Mesenchymal stem cell (in vitro differentiated cells and primary cell): ENCODE data around the gene LAMB4.

Source experiments
- DNase-seq: peaks from one replicate; pipeline ENCODE4 v3.0.0-alpha.2; 2013
- H2AFZ ChIP-seq: one replicate; pipeline ENCODE4 v1.6.1; 2013; ENCODE audit warnings: low read depth, mild to moderate bottlenecking, control low read depth, inconsistent platforms, low read length, moderate library complexity
- H2AK5ac ChIP-seq: 2 replicates; pipeline ENCODE4 v1.6.1; 2013; ENCODE audit warnings: low read length, moderate library complexity, mild to moderate bottlenecking, inconsistent platforms; ENCODE audit not compliant: severe bottlenecking
- H2BK120ac ChIP-seq: one replicate; pipeline ENCODE4 v1.6.1; 2013; ENCODE audit warnings: low read depth, mild to moderate bottlenecking, inconsistent platforms, low read length, moderate library complexity
- H2BK12ac ChIP-seq, 2 experiments: one replicate each; pipeline ENCODE4 v1.6.1; 2013; ENCODE audit warnings: inconsistent platforms in 2 of 2, low read length in 2 of 2, mild to moderate bottlenecking in 2 of 2, moderate library complexity in 2 of 2, control low read depth in 1 of 2
- H2BK15ac ChIP-seq: one replicate; pipeline ENCODE4 v1.6.1; 2013; ENCODE audit warnings: mild to moderate bottlenecking, low read depth, inconsistent platforms; ENCODE audit not compliant: poor library complexity, severe bottlenecking
- H2BK5ac ChIP-seq: 2 replicates; pipeline ENCODE4 v1.6.1; 2013; ENCODE audit warnings: low read depth, mild to moderate bottlenecking, low read length, control low read depth, inconsistent platforms; ENCODE audit not compliant: poor library complexity, severe bottlenecking
- H3K14ac ChIP-seq, 2 experiments: one replicate each; pipeline ENCODE4 v1.6.1; 2013; ENCODE audit warnings: inconsistent platforms in 2 of 2, low read length in 2 of 2, control low read depth in 1 of 2, mild to moderate bottlenecking in 1 of 2, moderate library complexity in 1 of 2
- H3K18ac ChIP-seq, 2 experiments: one replicate each; pipeline ENCODE4 v1.6.1; 2013; ENCODE audit warnings: inconsistent platforms in 2 of 2, low read length in 2 of 2, control low read depth in 1 of 2, low read depth in 1 of 2, mild to moderate bottlenecking in 1 of 2
- H3K23ac ChIP-seq, 2 experiments: one replicate each; pipeline ENCODE4 v1.6.1; 2013; ENCODE audit warnings: inconsistent platforms in 2 of 2, low read length in 2 of 2, mild to moderate bottlenecking in 2 of 2, moderate library complexity in 2 of 2, control low read depth in 1 of 2
- H3K27ac ChIP-seq: 2 replicates; pipeline ENCODE4 v1.5.1; 2013; ENCODE audit warnings: mild to moderate bottlenecking, moderate library complexity, low read length, control low read depth, inconsistent platforms; ENCODE audit not compliant: poor library complexity, severe bottlenecking
- H3K27me3 ChIP-seq, 2 experiments: 2 replicates each; pipeline versions ENCODE4 v1.6.1 to v1.7.0; 2013; ENCODE audit warnings: low read length in 2 of 2, mild to moderate bottlenecking in 2 of 2, moderate library complexity in 2 of 2, control low read depth in 1 of 2, inconsistent platforms in 1 of 2; ENCODE audit not compliant: control insufficient read depth in 1 of 2, insufficient read depth in 1 of 2
- H3K36me3 ChIP-seq, 2 experiments: 2 replicates each; pipeline versions ENCODE4 v1.6.1 to v1.7.0; 2013; ENCODE audit warnings: low read length in 2 of 2, control low read depth in 1 of 2, inconsistent platforms in 1 of 2, low read depth in 1 of 2, mild to moderate bottlenecking in 1 of 2; ENCODE audit not compliant: insufficient read depth in 2 of 2, control insufficient read depth in 1 of 2
- H3K4ac ChIP-seq, 2 experiments: one replicate each; pipeline ENCODE4 v1.6.1; 2013; ENCODE audit warnings: inconsistent platforms in 2 of 2, low read length in 2 of 2, mild to moderate bottlenecking in 2 of 2, moderate library complexity in 2 of 2, control low read depth in 1 of 2, low read depth in 1 of 2
- H3K4me1 ChIP-seq: 2 replicates; pipeline ENCODE4 v1.6.1; 2013; ENCODE audit warnings: low read depth, low read length, control low read depth; ENCODE audit not compliant: control insufficient read depth, insufficient read depth
- H3K4me2 ChIP-seq: 2 replicates; pipeline ENCODE4 v1.6.1; 2013; ENCODE audit warnings: low read length, mild to moderate bottlenecking, inconsistent platforms; ENCODE audit not compliant: poor library complexity, severe bottlenecking
- H3K4me3 ChIP-seq, 2 experiments: 2 replicates each; pipeline versions ENCODE4 v1.5.1 to v1.7.0; 2013; ENCODE audit warnings: low read length in 2 of 2, mild to moderate bottlenecking in 2 of 2, control low read depth in 1 of 2, low read depth in 1 of 2; ENCODE audit not compliant: insufficient read depth in 1 of 2
- H3K79me1 ChIP-seq: replicated peaks from 2 replicates; pipeline ENCODE4 v1.6.1; 2013; ENCODE audit warnings: mild to moderate bottlenecking, control low read depth, low read length, inconsistent platforms; ENCODE audit not compliant: poor library complexity, severe bottlenecking
- H3K9ac ChIP-seq: 2 replicates; pipeline ENCODE4 v1.7.0; 2013; ENCODE audit warnings: mild to moderate bottlenecking, low read length, moderate library complexity
- H3K9me3 ChIP-seq: 2 replicates; pipeline ENCODE4 v1.7.0; 2013; ENCODE audit warnings: mild to moderate bottlenecking, low read length; ENCODE audit not compliant: control insufficient read depth
- H4K8ac ChIP-seq: one replicate; pipeline ENCODE4 v1.6.1; 2013; ENCODE audit warnings: inconsistent platforms, mild to moderate bottlenecking, low read length, moderate library complexity
- H4K91ac ChIP-seq: one replicate; pipeline ENCODE4 v1.6.1; 2013; ENCODE audit warnings: mild to moderate bottlenecking, low read length, inconsistent platforms
- WGBS: methylation state at CpG from one replicate; pipeline ENCODE4 v1.1.7; 2013; ENCODE audit warnings: mixed read lengths; 5-methylcytosine and 5-hydroxymethylcytosine counted together

Gene LAMB4

DNA sequence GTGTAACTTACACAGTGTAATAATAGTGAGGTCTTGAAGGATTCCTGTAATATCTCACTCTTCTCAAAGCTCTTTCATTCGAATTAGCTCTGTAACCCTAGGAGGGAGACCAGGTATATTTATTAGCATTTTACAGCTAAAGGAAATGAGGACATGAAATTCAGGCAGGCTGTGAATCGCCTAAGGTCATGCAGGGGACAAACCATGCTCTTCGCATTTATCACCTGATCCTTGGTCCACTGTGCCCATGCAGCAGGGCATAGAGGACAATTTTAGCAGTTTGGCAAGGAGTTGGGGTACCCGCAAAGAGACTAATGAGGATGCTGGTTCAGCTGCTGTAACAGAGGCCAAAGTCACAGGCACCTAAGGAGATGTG lies 112.4 kb downstream of the LAMB4 start:
- Histone ChIP-seq H3K9ac (no peak overlapping the region), H3K4me2 (no peak overlapping the region), H2BK120ac (no peak overlapping the region), H3K9me3 (no peaks in the 10 kb centered on the region), H3K27ac (no peak overlapping the region), H3K27me3 (no peaks in the 10 kb centered on the region), H3K79me1 (peaks cover under 1% of the 10 kb centered on the region), H2BK5ac (no peak overlapping the region), H3K18ac (peak overlapping the region in 1 of 2 experiments; percentile 16), H3K36me3 (no peaks in the 10 kb centered on the region), H3K4me3 (no peak overlapping the region), H2AFZ (no peak overlapping the region), H3K14ac (no peak overlapping the region), H3K4ac (no peak overlapping the region), H3K4me1 (peaks cover 8% of the 10 kb centered on the region), H2AK5ac (no peak overlapping the region), H4K8ac (no peak overlapping the region), H4K91ac (no peak overlapping the region), H3K23ac (no peak overlapping the region), H2BK12ac (no peak overlapping the region), H2BK15ac (no peak overlapping the region)
- DNase-seq: no peak
- 83% methylated on average over 4 of the region's 4 CpGs for WGBS

DNA sequence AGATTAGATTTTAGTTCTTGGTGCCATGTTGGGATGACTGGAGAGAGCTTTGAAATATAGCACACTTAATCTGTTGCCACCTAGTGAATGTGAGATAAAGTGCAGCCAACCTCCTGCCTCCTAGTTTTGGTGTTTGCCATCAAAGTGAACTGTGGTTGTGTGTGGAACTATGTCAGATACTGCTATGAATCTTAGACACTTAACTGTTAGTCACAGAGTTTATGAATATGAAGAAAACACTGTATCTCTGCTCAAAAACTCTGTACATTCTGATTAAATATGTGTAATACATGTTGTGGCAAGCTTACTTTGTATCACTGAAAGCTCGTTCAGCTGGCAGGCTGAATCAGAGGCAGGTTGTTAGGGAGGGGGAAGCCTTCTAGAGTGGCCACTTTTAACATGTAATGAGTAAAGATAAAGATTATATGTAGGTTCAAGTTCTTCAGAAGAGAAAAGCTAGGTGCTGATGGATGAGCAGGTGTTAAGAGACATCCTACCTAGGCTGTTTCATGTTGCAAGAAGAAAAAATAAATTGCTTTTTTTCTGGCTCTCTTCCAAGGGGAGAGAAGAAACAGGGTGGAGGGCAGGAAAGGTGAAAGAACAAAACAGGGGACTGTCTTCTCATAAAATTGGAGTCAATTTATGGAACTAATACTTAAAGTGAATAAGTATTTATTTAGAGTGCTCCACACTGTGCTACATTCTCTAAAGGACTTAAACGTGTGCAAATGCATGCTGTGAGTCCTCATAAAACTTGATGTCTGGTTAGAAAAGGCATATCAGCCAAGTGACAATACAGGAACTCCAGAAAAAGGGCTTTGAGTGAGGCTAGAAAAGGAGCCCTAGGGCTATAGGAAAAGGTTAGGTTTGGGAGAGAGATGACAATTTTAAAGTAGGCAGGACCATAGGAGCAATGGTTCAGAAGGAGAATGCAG lies 113.1 kb downstream of the LAMB4 start:
- 54% methylated on average over 2 of the region's 2 CpGs for WGBS
- H3K23ac ChIP-seq: no peak overlapping the region
- no peak overlapping the region for H3K18ac ChIP-seq

GRCh38 chr7:108015740-108016139 lies 114.4 kb downstream of the LAMB4 start:
- H3K36me3 ChIP-seq: no peaks in the 10 kb centered on the region
- H3K27me3 ChIP-seq: no peaks in the 10 kb centered on the region
- H2AK5ac ChIP-seq: no peak overlapping the region
- peaks cover 11% of the 10 kb centered on the region for H3K4me1 ChIP-seq
- peaks cover 1% of the 10 kb centered on the region for H3K79me1 ChIP-seq
- no peaks in the 10 kb centered on the region for H3K9me3 ChIP-seq
- no peak overlapping the region for H4K91ac ChIP-seq
- no peak overlapping the region for H2BK120ac ChIP-seq
- no peak overlapping the region for H3K18ac ChIP-seq
- no peak overlapping the region for H2BK12ac ChIP-seq
- no peak overlapping the region for H3K14ac ChIP-seq
- DNase-seq: no peak
- H3K4me3 ChIP-seq: no peak overlapping the region
- no peak overlapping the region for H2BK15ac ChIP-seq
- no peak overlapping the region for H3K9ac ChIP-seq
- no peak overlapping the region for H3K23ac ChIP-seq
- H4K8ac ChIP-seq: no peak overlapping the region
- 80% methylated on average over 1 of the region's 2 CpGs for WGBS
- H3K27ac ChIP-seq: peak overlapping the region; percentile 96
- H3K4ac ChIP-seq: peak overlapping the region in 1 of 2 experiments; percentile 73
- no peak overlapping the region for H3K4me2 ChIP-seq
- H2AFZ ChIP-seq: no peak overlapping the region
- peak overlapping the region; percentile 85 for H2BK5ac ChIP-seq

More for the DNA sequence above, 113.1 kb downstream of the LAMB4 start:
- no peak overlapping the region for H2AK5ac ChIP-seq
- no peaks in the 10 kb centered on the region for H3K36me3 ChIP-seq
- no peak overlapping the region for H2AFZ ChIP-seq
- no peak overlapping the region for H4K91ac ChIP-seq
- no peak overlapping the region for H2BK120ac ChIP-seq
- no peak overlapping the region for H2BK5ac ChIP-seq
- H2BK15ac ChIP-seq: no peak overlapping the region
- H4K8ac ChIP-seq: no peak overlapping the region
- no peaks in the 10 kb centered on the region for H3K9me3 ChIP-seq
- no peak overlapping the region for H3K4me3 ChIP-seq
- H3K27me3 ChIP-seq: no peaks in the 10 kb centered on the region
- no peak overlapping the region for H3K9ac ChIP-seq
- no peak overlapping the region for H3K4me2 ChIP-seq
- H3K14ac ChIP-seq: no peak overlapping the region
- H3K27ac ChIP-seq: peak overlapping the region; percentile 61
- H3K79me1 ChIP-seq: peaks cover 1% of the 10 kb centered on the region
- peaks cover 9% of the 10 kb centered on the region for H3K4me1 ChIP-seq
- no peak overlapping the region for H2BK12ac ChIP-seq
- no peak overlapping the region for H3K4ac ChIP-seq
- no peak for DNase-seq

DNA sequence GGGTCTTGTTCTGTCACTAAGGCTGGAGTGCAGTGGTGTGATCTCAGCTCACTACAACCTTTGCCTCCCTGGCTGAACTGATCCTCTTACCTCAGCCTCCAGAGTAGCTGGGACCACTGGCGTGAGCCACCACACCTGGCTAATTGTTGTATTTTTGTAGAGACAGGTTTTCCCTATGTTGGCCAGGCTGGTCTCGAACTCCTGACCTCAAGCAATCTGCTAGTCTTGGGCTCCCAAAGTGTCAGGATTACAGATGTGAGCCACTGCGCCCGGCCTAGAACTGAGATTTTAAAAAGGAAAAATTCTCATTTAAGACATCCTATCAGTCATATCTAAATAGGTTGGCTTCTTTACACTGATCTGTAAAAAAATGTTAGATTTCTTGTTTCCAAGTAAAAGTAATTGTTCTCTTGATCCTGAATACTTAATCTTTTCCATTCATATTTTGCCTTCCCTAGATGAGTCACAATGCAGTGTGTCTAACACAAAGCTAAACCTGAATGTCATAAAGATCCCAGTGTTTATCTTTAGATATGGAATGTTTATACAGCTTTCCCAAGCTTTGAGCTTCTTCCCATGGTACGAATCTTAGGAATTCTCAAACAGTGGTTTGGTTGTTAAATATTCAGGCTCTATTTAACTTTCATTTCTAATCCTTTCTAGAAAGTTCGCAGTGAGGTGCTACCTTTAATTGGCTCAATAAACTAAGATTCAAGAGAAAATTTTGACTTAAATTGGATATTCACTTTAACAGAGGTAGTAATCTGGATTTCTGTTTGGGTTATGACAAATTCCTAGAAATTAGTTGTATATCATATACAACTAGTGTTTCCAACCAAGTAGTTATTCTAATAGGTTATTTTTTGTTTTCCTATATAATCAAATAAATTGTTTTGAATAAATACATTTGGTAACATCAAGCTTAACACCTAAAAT lies 115.1 kb downstream of the LAMB4 start:
- no peak overlapping the region for H3K9ac ChIP-seq
- WGBS: 56% methylated on average over 2 of the region's 6 CpGs
- no peak overlapping the region for H3K4me2 ChIP-seq
- H2BK15ac ChIP-seq: no peak overlapping the region
- DNase-seq: peak; percentile 84
- peak overlapping the region in 1 of 2 experiments; percentile 67 for H3K18ac ChIP-seq
- no peaks in the 10 kb centered on the region for H3K27me3 ChIP-seq
- no peaks in the 10 kb centered on the region for H3K9me3 ChIP-seq
- no peak overlapping the region for H3K23ac ChIP-seq
- H2BK12ac ChIP-seq: peak overlapping the region in 1 of 2 experiments; percentile 61
- H2BK120ac ChIP-seq: peak overlapping the region; percentile 94
- H4K8ac ChIP-seq: no peak overlapping the region
- H3K27ac ChIP-seq: peak overlapping the region; percentile 99
- peak overlapping the region in 1 of 2 experiments; percentile 32 for H3K4ac ChIP-seq
- peak overlapping the region; percentile 91 for H2BK5ac ChIP-seq
- no peak overlapping the region for H3K14ac ChIP-seq
- peak overlapping the region; percentile 65 for H2AK5ac ChIP-seq
- H3K4me1 ChIP-seq: peaks cover 11% of the 10 kb centered on the region
- H4K91ac ChIP-seq: peak overlapping the region; percentile 44
- no peak overlapping the region for H3K4me3 ChIP-seq
- peaks cover 1% of the 10 kb centered on the region for H3K79me1 ChIP-seq
- H2AFZ ChIP-seq: no peak overlapping the region
- no peaks in the 10 kb centered on the region for H3K36me3 ChIP-seq
